ENCODE measurements around the gene IDS.

DNA sequence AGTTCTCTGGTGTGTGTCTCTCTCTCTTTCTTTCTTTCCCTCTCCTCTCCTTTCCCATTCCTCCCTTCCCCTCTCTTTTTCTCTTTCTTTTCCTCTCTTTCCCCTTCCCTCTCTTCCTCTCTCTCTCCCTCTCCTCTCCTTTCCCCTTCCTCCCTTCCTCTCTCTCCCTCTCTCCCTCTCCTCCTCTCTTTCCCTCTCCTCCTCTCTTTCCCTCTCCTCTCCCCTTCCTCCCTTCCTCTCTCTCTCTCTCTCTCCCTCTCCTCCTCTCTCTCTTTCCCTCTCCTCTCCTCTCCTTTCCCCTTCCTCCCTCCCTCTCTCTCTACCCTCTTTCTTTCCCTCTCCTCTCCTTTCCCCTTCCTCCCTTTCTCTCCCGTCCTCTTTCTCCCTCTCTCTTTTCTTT, 23.3 kb upstream of the IDS start:
- TF ChIP-seq, protein P1, sequence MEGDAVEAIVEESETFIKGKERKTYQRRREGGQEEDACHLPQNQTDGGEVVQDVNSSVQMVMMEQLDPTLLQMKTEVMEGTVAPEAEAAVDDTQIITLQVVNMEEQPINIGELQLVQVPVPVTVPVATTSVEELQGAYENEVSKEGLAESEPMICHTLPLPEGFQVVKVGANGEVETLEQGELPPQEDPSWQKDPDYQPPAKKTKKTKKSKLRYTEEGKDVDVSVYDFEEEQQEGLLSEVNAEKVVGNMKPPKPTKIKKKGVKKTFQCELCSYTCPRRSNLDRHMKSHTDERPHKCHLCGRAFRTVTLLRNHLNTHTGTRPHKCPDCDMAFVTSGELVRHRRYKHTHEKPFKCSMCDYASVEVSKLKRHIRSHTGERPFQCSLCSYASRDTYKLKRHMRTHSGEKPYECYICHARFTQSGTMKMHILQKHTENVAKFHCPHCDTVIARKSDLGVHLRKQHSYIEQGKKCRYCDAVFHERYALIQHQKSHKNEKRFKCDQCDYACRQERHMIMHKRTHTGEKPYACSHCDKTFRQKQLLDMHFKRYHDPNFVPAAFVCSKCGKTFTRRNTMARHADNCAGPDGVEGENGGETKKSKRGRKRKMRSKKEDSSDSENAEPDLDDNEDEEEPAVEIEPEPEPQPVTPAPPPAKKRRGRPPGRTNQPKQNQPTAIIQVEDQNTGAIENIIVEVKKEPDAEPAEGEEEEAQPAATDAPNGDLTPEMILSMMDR (IDR thresholded peaks at IDR 0.05): no peak
- TF ChIP-seq, protein P2, sequence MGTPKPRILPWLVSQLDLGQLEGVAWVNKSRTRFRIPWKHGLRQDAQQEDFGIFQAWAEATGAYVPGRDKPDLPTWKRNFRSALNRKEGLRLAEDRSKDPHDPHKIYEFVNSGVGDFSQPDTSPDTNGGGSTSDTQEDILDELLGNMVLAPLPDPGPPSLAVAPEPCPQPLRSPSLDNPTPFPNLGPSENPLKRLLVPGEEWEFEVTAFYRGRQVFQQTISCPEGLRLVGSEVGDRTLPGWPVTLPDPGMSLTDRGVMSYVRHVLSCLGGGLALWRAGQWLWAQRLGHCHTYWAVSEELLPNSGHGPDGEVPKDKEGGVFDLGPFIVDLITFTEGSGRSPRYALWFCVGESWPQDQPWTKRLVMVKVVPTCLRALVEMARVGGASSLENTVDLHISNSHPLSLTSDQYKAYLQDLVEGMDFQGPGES (IDR thresholded peaks at IDR 0.05; ENCODE audit: low read depth, low read length): no peak
- TF ChIP-seq JUND (IDR thresholded peaks at IDR 0.05) (no peak), POLR2AphosphoS5 (IDR thresholded peaks at IDR 0.05; ENCODE audit: low read depth, low read length) (no peak), YY1 (IDR thresholded peaks at IDR 0.05; ENCODE audit: low read depth) (no peak)

Data from SK-N-SH (cell line).